ENCODE data around the gene LIPM.
A peak's percentile ranks its signal among the peaks of the same experiment; 100 is the strongest.
"Not testable (repeated sequence)": the region's sequence is repeated elsewhere in the genome, so short reads cannot be mapped to it uniquely, and the experiment has no call there.

LIPM gene

DNA sequence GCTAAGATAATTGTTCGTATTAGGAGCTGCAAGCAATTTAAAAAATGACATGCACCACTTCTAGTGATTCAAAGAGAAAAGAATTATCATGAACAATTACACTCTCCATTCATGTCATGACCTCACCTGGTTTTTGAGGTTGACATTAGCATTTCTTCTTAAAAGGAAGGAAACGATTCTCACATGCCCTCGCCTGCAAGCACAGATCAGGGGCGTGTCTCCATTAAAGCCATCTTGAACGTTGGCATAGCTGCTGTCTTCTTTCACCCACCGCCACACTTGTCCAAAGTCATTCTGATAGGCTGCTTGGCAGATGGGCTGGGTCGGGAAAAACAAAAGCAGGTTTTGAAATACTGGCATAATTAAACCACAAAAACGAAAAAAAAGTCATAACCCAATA, 29.2 kb downstream of the LIPM start:
- CTCF ChIA-PET = interaction anchor here (0.7 to 20.3 kb wide), 8 partner anchors 13 to 267 kb away, joined by 3 to 471 read pairs (median 3); no protein-coding TSS in a partner anchor

GRCh38 chr10:88832376-88832775, 29.8 kb downstream of the LIPM start:
- CTCF ChIA-PET = interaction anchor here (1.0 to 20.3 kb wide), 4 partner anchors 21 to 98 kb away, joined by 3 to 471 read pairs (median 4); no protein-coding TSS in a partner anchor
- POLR2A ChIA-PET = no interaction called here
- no peak for DNase-seq (ENCODE audit: extremely low spot score)
- TF ChIP-seq, protein P1, sequence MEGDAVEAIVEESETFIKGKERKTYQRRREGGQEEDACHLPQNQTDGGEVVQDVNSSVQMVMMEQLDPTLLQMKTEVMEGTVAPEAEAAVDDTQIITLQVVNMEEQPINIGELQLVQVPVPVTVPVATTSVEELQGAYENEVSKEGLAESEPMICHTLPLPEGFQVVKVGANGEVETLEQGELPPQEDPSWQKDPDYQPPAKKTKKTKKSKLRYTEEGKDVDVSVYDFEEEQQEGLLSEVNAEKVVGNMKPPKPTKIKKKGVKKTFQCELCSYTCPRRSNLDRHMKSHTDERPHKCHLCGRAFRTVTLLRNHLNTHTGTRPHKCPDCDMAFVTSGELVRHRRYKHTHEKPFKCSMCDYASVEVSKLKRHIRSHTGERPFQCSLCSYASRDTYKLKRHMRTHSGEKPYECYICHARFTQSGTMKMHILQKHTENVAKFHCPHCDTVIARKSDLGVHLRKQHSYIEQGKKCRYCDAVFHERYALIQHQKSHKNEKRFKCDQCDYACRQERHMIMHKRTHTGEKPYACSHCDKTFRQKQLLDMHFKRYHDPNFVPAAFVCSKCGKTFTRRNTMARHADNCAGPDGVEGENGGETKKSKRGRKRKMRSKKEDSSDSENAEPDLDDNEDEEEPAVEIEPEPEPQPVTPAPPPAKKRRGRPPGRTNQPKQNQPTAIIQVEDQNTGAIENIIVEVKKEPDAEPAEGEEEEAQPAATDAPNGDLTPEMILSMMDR (IDR thresholded peaks at IDR 0.05; ENCODE audit: control extremely low read depth, extremely low read depth, low read depth, missing control alignments) = no peak

More for the DNA sequence above, 29.2 kb downstream of the LIPM start:
- POLR2A ChIA-PET = no interaction called here
- TF ChIP-seq, protein P1 (IDR thresholded peaks at IDR 0.05; ENCODE audit: control extremely low read depth, extremely low read depth, low read depth, missing control alignments) = no peak
- no peak for DNase-seq (ENCODE audit: extremely low spot score)

GRCh38 chr10:88833156-88833555, 30.6 kb downstream of the LIPM start:
- ChIA-PET CTCF (interaction anchor here (1.0 to 20.3 kb wide), 4 partner anchors 19 to 98 kb away, joined by 3 to 471 read pairs (median 30); partner anchors contain the start of gene ANKRD22), POLR2A (no interaction called here)
- TF ChIP-seq, protein P1 (IDR thresholded peaks at IDR 0.05; ENCODE audit: control extremely low read depth, extremely low read depth, low read depth, missing control alignments) = no peak
- DNase-seq (ENCODE audit: extremely low spot score) = no peak

- DNase-seq (ENCODE audit: extremely low spot score) = no peak
- ChIA-PET POLR2A (no interaction called here), CTCF (interaction anchor here (1.3 to 20.3 kb wide), 13 partner anchors 11 to 410 kb away, joined by 3 to 471 read pairs (median 24); partner anchors contain the start of gene ANKRD22)
- TF ChIP-seq, protein P1 (IDR thresholded peaks at IDR 0.05; ENCODE audit: control extremely low read depth, extremely low read depth, low read depth, missing control alignments) = no peak
Observed at GRCh38 chr10:88833723-88834122, 31.2 kb downstream of the LIPM start.

DNA sequence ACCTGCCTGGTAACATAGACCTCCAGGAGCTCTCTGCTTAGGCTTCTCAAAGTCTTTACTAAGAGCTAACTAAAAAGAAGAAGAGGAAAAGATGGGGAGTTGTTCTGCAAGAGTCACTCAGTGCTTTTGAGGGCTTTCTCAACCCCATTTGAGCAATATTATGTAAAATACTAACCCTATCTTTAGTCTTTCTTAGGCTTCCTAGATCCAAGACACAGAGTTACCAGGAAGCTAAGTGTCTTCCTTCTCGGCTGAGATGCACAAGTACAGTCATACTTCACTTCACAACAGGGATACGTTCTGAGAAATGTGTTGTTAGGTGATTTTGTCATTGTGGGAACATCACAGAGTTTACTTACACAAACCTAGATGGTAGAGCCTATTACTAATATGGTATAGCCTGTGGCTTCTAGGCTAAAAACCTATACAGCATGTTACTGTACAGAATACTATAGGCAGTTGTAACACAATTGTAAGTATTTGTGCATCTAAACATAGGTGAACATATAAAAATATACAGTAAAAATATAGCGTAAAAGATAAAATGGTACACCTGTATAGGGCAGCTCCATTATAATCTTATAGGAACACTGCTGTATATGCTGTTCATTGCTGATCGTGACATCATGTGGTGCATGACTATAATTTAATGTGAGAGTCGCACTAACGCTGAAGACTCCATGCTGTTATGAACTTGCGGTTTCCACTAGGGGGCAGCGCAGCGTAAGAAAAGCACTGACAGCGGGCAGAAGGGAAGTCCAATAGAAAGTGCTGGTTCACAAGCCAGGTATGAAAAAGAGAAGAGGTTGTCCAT, 32.8 kb downstream of the LIPM start:
- peak; percentile 55 for DNase-seq (ENCODE audit: extremely low spot score)
- ChIA-PET CTCF (interaction anchor here (0.6 to 20.3 kb wide), 62 partner anchors 8 to 467 kb away, joined by 3 to 471 read pairs (median 5); partner anchors contain the start of genes ANKRD22, FAS, IFIT2 and LIPJ), POLR2A (no interaction called here)
- TF ChIP-seq, protein P1 (IDR thresholded peaks at IDR 0.05; ENCODE audit: control extremely low read depth, extremely low read depth, low read depth, missing control alignments) = peak; percentile 89

DNA sequence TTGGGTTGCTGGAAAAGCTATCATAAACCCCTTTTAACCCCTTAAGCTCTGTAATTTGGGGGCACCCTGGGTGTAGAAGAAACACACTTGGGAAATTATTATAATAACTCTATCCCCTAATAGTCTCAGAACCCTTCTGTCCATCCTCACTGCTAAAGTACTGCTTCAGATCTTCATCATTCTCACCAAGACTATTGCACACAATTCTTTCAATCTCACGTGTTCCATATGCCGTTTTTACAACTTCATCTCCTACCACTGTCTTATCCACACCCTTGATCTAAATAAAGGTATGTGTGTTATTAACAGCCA, 33.3 kb downstream of the LIPM start:
- ChIA-PET POLR2A (no interaction called here), CTCF (interaction anchor here (0.6 to 20.3 kb wide), 57 partner anchors 9 to 466 kb away, joined by 3 to 471 read pairs (median 6); partner anchors contain the start of genes ANKRD22, FAS, IFIT2 and LIPJ)
- no peak for DNase-seq (ENCODE audit: extremely low spot score)
- TF ChIP-seq, protein P1 (IDR thresholded peaks at IDR 0.05; ENCODE audit: control extremely low read depth, extremely low read depth, low read depth, missing control alignments) = no peak

- CTCF ChIA-PET = interaction anchor here (1.4 to 20.3 kb wide), 20 partner anchors 8 to 380 kb away, joined by 3 to 471 read pairs (median 18); partner anchors contain the start of genes ANKRD22, FAS, RNLS and STAMBPL1
- DNase-seq (ENCODE audit: extremely low spot score); POLR2A ChIA-PET: not testable (repeated sequence)
Observed at GRCh38 chr10:88837632-88838031, 35.1 kb downstream of the LIPM start.

Data from GM10248 (cell line).